Activated T-cell treated with anti-CD3 and anti-CD28 coated beads, Interleukin-2, amount 50 U/mL, for 48 hours (primary cell): ENCODE results near the gene PTPRK.

Experiments
- DNase-seq, 2 experiments: peaks; one replicate each; pipeline ENCODE4 v3.0.0-alpha.2; 2020

Gene PTPRK

DNA sequence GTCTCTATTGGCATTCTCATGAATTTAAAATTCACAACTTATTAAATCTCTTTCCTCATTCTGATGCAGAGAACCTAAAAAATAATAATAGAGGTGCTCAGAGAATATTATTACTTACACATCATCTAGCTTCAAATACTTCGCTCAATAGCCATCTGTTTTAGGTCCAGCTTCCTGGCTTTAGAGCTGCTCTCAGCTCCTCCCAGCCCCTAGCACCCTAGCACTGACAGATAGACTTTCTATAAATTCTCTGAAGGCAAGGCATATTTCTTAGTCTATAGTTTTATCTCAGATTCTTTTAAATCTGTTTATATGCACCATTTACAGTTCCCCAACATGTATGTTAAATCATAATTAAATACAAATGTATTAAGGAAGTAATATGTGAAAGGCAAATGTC is 281.3 kb downstream of the PTPRK start:
- no peak for DNase-seq

DNA sequence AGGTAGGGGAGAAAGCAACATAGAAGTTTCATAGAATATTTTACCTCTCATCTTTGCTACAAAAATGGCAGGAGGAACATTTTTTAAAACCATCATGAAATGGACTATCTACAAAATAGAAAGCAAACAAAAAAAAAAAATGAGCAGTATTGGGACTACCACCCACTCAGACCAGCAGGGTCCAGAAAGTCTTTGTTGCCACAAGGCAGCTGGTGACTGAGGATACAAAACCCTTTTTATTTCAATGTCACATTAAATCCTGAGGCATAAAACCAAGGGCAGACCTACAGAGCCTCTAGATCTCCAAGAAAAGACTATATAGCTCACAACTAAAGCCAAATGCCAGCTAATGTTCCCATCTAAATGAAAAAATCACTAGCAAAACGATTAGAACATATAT is 282.2 kb downstream of the PTPRK start:
- DNase-seq: no peak

DNA sequence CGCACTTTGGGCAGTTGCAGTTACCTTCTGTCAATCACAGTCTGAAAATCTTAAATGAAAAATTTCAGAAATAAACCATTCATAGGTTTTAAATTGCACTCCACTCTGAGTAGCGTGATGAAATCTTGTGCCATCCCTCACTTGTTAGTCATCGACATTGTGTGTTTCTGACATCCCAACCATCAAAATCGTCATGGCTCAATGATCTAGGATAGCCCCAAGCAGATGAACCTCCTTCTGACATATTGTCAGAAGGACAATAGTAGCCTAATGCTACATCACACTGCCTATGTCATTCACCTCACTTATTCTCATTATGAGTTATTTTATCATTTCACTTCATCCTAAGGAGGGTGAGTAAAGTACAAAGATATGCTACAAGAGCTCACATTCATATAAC is 284.8 kb downstream of the PTPRK start:
- DNase-seq: no peak

DNA sequence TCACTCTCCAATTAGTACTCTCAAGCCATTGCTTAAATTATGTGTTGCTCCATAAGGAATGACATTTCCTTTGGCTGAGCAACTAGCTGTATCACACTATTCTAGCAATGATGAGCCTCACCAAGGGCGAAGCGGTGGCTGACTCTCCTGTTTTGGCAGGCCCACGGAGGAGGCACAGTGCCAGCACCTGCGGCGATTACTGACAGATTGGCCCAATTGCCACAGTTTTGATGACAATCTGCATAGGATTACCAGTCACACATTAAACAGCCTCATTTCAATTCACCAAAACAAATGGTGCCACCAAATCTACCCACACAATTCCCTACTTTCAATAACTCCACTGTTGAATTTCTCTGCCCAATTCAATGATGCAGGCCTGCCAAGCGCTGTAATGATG is 286.9 kb downstream of the PTPRK start:
- DNase-seq: no peak

DNA sequence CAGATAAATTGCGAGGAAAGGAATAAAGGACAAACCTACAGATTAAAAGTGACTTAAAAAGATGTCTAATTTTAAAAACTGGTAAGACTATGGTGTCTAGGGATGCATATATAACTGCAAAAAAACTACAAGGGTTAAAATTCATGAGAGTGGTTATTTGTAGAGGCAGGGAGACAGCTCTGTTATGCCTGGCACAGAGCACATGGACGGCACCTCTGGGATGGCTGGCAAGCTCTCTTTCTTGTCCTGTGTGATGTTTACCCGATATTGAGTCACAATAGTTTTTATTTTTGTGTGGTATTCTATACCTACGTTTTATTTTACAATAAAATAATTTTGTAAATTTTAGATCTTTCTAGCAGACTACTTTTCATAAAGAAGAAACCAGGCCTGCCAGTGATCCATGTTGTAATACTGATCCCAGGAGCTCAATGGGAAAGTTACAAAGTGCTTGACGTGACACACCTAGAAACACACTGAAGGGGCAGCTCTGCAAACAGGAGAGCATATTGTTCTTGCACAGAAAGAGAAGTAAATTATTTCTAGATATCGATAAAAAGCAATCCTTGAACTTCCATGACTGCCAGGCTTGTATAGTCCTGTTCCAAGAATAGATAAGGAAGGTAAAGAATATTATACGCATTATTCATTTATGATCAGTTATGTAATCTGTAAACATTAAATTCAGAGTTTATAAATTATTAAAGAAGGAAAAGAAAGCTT is 290.0 kb downstream of the PTPRK start:
- no peak for DNase-seq

DNA sequence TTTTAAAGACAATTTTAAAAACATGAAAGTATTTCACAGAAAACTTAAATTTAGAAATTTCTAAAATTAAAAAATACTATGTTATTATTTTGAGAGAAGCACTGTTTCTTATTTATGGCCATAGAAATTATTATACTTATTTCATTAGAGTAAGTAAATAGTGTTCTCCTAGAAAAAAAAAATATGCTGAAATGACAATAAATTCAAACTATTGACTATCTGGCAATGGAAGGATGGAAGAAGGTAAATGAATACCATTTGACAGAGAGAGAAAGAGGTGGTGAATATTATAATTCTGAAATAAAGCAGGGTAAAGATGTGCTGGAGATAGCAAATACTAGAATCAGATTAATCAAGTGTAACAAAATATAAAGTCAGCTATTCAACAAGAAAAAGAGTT is 294.8 kb downstream of the PTPRK start:
- DNase-seq: no peak

DNA sequence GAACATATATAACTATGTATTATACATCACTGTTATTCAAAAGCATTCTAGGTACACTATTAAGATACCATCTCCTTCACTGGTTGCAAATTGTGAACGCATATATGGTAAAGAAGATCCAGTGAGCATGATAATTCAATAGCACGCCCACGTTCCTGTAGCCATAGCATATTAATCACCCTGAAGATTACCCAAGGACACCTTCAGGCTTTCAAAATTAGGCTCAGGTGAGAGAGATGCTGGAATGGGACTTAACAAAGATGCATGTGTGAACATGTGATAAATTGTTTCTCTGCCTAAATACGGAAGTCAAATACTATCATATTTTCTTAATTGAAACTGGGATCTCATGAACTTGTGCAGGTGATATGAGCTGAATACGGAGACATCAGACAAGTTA is 303.5 kb downstream of the PTPRK start:
- no peak for DNase-seq

DNA sequence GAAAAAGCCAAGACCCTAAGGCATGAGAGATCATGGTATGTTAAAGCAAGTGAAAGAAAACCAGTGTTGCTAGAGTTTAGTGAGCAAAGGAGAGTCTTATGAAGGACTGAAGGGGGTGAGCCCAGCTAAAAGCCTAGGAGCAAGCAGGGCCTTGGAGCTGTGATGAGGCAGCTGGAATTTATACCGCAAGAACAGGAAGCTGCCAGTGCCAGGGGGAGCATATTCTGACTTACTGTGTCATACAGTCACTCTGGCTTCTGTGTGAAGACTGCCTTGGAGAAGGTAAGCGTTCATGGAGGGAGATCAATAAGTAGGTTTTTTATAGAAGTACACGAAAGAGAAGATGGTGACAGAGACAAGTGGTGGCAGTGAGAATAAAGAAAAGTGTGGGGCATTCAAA is 310.6 kb downstream of the PTPRK start:
- DNase-seq: no peak

DNA sequence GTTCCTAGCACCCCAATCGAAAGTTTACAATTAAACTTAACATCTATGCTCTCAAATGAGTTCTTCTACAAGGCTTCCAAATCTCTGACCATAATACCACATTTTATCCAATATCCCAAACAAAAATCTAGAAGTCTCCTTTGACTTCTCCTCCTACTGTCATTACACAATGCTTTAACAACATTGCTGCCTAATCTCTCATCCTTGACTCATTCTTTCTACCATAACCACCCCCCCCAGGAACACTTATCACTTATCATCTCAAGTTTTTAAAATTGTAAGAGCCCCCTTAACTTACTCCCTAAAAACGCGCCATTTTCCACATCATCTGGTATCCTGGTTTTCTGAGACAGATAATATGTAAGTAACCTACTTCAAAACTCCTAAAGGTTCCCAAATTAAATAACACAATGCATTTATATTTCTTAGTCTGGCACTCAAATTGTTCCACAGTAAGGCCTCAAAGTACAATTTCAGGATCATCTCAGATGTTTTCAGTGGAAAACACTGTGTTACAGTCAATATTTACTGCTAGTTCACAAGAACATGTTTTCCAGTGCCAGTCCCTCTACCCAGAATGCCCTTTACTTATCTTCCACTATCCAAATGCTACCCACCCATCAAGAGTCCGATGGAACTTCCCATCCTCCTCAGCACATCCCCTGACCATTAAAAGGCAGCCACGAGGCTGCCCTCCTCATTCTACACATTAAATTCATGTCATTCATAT is 311.4 kb downstream of the PTPRK start:
- DNase-seq: no peak

DNA sequence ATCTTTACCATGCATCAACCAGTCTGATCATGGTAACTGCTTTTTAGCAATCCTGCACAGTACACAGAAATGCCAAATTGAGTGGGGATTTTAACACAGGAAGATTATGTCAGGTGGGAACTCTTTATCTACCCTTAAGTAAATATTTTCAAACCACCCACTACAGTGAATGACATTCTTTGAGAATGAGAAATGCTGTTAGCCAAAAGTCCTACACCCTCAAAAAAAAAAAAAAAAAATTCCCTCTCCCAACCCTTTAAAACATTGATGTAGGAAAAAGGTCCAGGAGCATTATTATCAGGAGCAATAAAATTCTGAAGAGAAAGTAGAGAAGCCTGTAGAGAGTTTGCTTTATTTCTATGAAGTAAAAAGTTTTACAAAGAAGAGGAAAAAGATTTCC is 312.3 kb downstream of the PTPRK start:
- DNase-seq: no peak

DNA sequence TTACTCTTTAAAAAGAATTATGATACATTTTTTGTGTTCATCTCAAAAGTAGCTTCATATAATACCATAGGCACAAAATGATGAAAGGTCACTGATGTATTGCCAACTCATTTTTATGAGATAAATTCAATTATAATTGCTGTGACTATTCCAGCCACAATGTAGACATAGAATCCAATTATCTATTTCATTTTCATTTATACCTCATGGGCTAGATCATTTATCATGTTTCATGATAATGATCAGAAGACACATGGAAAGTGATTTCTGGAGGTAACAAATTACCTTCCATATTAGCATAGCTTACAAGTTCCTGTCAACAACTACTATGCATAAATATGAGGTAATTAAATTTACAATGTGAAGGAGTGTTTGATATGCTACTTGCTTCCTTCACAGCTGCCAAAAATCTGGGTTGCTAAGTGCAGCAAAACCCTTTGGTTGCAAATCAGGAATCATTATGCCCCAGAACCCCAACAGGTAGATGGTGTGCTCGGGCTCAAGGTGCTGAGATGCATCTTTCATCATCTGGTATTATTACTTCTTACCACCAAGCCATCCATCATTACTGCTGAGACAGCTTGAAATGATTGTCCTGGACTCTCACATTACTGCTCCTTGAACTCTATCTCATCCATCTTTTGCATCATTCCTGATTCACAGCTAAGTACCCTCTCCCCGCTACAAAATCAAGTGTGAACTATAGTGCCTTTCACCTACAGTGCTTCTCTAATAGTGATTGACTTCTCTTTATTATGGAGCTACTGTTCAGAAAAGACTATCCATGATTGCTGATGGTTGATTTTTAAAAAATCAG is 313.6 kb downstream of the PTPRK start:
- DNase-seq: no peak

DNA sequence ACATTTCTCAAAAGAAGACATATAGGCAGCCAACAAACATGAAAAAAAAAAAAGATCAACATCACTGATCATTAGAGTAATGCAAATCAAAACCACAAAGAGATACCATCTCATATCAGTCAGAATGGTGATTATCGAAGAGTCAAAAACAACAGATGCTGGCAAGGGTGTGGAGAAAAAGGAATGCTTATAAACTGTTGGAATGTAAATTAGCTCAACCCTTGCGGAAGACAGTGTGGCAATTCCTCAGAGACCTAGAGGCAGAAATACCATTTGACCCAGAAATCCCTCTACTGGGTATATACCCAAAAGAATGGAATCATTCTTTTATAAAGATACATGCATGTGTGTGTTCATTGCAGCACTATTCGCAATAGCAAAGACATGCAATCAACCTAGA is 315.8 kb downstream of the PTPRK start:
- DNase-seq: no peak

DNA sequence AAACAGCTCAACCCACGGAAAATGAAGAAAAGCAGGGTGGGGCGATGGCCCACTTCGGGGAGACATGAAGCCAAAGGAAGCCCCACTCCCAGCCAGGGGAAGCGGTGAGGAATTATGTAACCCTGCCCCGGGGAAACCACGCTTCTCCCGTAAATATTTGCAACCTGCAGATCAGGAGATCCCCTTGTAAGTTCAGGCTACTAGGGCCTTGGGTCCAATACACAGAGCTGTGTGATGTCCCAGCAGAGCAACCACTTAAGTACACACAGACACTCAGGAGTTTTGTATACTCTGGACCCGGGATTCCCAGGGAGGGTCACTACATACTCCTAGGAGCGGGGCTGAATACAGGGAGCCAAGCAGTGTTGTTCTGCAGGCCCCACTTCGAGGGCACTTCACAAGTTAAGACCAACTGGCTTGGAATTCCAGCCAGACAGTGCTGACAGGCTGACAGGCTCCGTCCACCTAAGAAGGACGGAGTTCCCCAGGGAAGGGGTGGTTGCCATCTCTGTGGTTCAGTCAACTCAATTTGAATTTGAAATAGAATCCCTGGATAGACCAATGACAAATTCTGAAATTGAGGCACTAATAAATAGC is 318.1 kb downstream of the PTPRK start:
- no peak for DNase-seq

DNA sequence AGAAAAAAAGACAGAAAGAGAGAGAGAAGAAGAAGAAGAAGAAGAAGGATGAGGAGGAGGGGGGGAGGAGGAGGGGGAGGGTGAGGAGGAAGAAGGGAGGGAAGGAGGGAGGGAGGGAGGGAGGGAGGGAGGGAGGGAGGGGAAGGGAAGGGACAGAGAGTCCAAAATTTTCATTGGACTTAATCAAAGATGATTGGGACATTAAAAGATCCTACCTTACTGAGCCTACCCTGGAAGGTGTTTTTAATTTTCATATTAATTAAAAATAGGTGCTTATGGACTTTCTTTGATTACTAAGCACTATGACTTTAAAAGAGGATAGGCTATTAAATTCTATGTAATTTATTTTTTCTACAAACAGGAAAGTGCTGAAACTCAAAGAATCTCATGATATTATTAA is 319.6 kb downstream of the PTPRK start:
- DNase-seq: no peak

DNA sequence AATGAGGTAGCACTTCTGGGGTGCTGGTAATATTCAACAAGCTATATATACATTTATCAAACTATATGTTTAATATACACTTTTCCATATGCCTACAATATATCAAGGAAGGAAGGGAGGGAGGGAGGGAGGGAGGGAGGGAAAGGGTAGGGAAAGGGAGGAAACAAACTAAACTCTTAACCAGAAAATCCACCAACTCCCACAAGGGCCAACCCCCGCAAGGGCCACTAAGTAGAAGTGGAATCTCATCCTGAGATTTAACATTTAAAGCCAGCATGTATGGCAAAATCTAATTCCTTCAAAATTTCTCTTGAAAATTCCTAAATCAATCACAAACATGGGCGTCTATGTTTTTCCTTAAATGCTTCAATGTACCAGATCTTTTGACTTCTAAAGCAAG is 320.9 kb downstream of the PTPRK start:
- no peak for DNase-seq

DNA sequence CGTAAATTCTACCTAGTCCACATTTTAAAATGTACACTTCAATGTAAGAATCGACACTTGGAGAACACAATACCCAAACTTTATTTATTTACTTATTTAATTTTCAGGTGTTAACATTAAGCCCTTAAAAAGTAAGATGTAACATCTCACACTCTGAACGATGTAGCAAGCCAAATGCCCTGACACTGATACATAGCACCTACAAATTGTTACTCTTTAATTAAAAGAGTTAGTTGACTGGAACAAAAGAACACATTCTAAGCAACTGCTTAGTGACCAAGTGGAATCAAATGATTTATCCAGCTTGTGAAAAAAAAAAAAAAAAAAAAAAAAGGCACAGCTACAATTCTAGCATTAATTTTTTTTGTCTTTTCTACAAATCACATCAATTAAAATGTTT is 327.4 kb downstream of the PTPRK start:
- no peak for DNase-seq

DNA sequence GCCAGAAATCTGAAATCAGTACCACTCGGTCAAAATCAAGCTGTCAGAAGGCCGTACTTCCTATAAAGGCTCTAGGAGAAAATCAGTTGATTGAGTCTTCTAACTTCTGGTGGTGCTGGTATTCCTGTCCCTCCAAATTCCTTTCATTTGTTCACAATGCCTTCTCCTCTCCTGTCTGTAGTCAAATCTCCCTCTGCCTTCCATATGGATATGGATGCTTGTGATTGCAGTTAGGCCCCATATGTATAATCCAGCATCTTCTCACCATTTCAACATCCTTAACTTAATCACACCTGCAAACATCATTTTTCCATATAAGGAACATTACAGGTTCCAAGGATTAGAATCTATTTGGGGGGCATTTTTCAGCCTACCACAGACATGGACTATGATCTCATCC is 331.7 kb downstream of the PTPRK start:
- no peak for DNase-seq

DNA sequence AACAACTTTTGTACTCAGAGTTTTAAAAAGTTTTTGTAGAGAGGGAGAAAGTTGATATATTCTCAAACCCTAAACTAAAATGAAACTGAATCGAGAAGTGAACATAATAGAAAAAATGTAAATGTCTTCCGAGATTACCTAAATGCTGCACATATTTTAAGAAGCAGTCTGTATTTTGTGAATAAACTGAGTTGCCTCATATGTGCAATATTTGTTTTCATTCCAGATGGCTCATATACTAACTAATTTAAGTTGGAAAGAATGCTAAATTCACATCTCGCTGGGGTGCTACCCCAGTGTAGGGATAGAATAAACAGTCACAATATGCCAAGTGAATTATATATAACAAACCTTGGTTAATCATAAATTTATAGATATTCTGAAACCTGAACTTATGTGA is 333.7 kb downstream of the PTPRK start:
- no peak for DNase-seq

DNA sequence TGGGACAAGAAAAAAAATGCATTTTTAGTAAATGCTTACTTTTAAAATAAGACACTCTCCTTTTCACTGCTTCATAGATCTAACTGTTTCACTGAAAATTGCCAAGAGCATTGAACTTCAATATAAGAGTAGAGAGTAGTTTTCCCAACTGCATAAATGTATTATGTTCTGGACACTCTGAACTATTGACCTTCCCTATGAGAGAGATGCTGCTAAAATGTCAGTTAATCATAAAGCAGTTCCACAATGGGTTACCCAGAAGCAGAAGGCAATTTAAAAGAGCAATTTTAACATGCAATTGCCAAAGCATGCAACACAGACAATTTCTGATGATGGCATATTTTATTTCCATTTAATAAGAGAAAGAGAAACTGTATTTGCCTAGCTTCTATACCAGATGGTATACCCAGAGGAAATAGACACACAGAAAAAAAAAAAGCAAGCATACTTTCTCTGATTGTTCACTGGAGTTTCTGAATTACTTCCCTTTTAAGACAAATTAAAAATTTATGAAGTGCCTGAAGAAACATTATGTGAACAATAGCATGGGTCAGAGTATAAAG is 340.4 kb downstream of the PTPRK start:
- no peak for DNase-seq

DNA sequence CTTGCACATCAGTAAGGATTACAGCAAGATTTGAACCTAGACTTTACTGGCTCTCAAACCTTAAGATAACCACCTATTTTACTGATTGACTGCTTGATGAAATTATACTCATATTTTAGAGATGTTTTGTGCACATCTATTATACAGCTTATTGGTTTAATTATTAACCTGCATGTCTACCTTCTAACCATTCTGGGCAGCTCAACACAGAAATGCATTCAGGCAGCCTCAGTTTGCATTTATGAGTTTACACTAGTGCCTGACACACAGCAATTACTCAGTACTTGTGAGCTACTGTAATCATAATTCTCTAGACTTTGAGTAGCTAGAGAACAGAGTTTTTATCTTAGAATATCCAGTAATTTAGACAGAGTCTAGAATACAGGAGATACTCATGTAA is 345.7 kb downstream of the PTPRK start:
- no peak for DNase-seq

DNA sequence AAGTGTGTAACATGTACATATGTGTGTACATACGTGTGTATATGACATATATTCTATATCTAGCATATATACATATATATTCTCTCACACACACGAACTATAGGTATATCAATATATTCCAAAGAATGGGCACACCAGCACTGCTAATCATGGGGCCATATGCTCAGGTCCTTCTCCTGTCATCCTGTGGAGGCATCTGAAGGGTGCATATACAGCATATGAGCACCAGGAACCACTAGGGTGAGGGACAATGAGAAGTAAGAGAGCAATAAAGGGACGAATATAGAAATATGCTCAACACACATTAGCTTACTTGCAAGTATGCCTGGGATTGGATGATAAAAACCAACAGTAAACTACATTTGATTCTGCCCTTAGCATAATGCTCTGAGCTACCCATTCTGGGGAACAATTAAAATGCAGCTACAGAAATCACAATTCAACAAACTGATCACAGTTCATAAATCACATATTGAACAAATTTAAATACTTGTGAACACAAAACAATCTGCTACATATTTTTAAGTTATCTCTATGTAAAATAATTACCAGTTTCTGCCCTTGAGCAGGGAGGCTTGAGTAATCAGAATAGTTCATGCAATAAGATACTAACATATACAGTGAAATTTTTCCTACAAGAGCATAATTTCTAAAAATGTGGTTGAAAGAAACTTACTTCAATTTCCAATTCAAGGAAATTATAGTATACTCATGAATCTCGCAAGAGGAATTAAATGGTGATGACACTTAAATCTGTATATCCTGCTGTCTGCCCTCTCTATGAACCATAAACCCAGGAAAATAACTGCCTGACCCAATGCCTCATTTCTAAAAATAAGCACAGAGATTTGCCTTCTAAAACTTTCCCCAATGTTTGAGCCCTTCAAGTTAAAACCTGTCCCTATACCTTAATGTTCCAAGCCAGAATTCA is 347.4 kb downstream of the PTPRK start:
- no peak for DNase-seq

DNA sequence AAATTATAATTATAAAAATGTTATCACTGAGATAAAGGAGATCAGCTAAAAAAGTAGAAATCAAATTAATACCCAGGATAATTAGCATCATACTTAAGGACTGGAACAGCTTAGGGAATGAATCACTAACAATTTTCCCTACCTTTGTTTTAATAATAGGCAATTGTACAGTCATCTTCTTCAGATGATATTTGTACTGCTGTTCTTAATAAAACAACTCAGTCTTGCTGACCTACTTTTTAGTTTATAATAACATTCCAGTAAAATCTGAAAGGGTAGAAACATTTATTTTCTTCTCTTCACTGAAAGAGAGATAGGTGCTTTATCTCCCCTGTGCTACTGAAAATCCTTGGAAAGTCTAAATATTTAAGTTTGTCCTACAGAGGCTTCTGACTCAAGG is 348.3 kb downstream of the PTPRK start:
- DNase-seq: no peak
